SK-N-MC (cell line): ENCODE results near the gene CASP7.

Experiments used
- DNase-seq: peaks from one replicate; pipeline ENCODE4 v3.0.0-alpha.2; 2011; ENCODE audit warnings: low read depth, low spot score
- H3K27ac ChIP-seq: fragments of 200-600 bp; sonication (generic); 2 replicates; pipeline ENCODE4 v1.5.1; 2016; ENCODE audit warnings: mixed run types
- H3K36me3 ChIP-seq: fragments of 200-600 bp; sonication (generic); 2 replicates; pipeline ENCODE4 v1.6.1; 2017; ENCODE audit warnings: antibody characterized with exemption, low read length, mixed read lengths; ENCODE audit not compliant: insufficient read depth
- H3K4me3 ChIP-seq: fragments of 200-600 bp; sonication (generic); 2 replicates; pipeline ENCODE4 v1.5.1; 2016
- H3K9ac ChIP-seq: fragments of 200-600 bp; sonication (generic); 2 replicates; pipeline ENCODE4 v1.8.0; 2017; ENCODE audit warnings: mixed run types, mixed read lengths; ENCODE audit not compliant: insufficient read length
- H3K9me3 ChIP-seq: fragments of 200-600 bp; sonication (generic); 2 replicates; pipeline ENCODE4 v1.6.1; 2017; ENCODE audit warnings: low read depth, mild to moderate bottlenecking, antibody characterized with exemption, low read length, moderate library complexity, mixed read lengths
- EZH2 ChIP-seq: fragments of 200-600 bp; sonication (generic); IDR thresholded peaks from one replicate; pipeline ENCODE4 v1.6.1; 2017; ENCODE audit warnings: antibody characterized with exemption
- FOXP2 ChIP-seq: optimal IDR thresholded peaks from 2 replicates; pipeline ENCODE3; 2011; ENCODE audit warnings: mild to moderate bottlenecking, moderate library complexity; ENCODE audit not compliant: insufficient read depth; ENCODE audit errors: extremely low read length, control extremely low read depth
- POLR2AphosphoS5 ChIP-seq: IDR thresholded peaks from 2 replicates; pipeline ENCODE4 v1.6.1; 2012; ENCODE audit warnings: mild to moderate bottlenecking, low read depth, low read length, borderline replicate concordance

CASP7 gene

DNA sequence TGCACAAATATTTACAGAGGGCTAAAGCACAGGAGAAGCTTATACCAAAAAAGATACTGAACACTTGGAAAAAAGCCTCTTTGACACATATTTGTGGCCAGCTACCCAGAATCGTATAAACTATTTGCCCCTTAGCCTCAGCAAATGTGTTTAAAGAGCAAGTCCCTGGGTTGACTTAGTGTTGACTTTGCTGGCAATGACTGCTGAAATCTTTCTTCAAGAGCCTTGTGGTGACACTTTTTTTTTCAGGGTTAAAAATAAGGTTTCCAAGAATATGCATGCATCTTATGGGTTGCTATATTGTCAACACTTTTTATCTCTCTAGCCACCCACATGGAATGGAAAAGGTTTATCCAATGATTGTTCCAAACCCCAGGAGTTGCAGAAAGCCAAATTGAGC lies 56.9 kb downstream of the CASP7 start:
- DNase-seq: no peak
- Histone ChIP-seq H3K36me3 (no peaks in the 10 kb centered on the region), H3K9me3 (no peaks in the 10 kb centered on the region), H3K4me3 (no peak overlapping the region), H3K9ac (no peak overlapping the region), H3K27ac (peak overlapping the region; percentile 67; the same call in 1 of the 2 replicates)
- TF ChIP-seq POLR2AphosphoS5: no peak
- TF ChIP-seq EZH2: no peak
- no peak for TF ChIP-seq FOXP2

- H3K4me3 ChIP-seq: no peak overlapping the region
- H3K36me3 ChIP-seq: no peaks in the 10 kb centered on the region
- TF ChIP-seq EZH2 (no peak), FOXP2 (no peak), POLR2AphosphoS5 (no peak)
- H3K27ac ChIP-seq: no peak overlapping the region
- no peak overlapping the region for H3K9ac ChIP-seq
- no peak for DNase-seq
- H3K9me3 ChIP-seq: no peaks in the 10 kb centered on the region
Observed at GRCh38 chr10:113739031-113739430, 59.3 kb downstream of the CASP7 start.

GRCh38 chr10:113739577-113739976 lies 59.9 kb downstream of the CASP7 start:
- no peak overlapping the region for H3K27ac ChIP-seq
- no peaks in the 10 kb centered on the region for H3K9me3 ChIP-seq
- DNase-seq: no peak
- H3K9ac ChIP-seq: no peak overlapping the region
- H3K4me3 ChIP-seq: no peak overlapping the region
- TF ChIP-seq EZH2 (no peak), POLR2AphosphoS5 (no peak), FOXP2 (no peak)
- no peaks in the 10 kb centered on the region for H3K36me3 ChIP-seq

GRCh38 chr10:113740850-113741249 lies 61.1 kb downstream of the CASP7 start:
- no peak for TF ChIP-seq FOXP2
- TF ChIP-seq POLR2AphosphoS5: no peak
- no peak for TF ChIP-seq EZH2
- no peaks in the 10 kb centered on the region for H3K9me3 ChIP-seq
- no peak overlapping the region for H3K4me3 ChIP-seq
- no peak overlapping the region for H3K9ac ChIP-seq
- H3K27ac ChIP-seq: no peak overlapping the region
- DNase-seq: no peak
- H3K36me3 ChIP-seq: no peaks in the 10 kb centered on the region

- Histone ChIP-seq H3K9me3 (no peaks in the 10 kb centered on the region), H3K4me3 (no peak overlapping the region), H3K27ac (no peak overlapping the region), H3K9ac (no peak overlapping the region), H3K36me3 (no peaks in the 10 kb centered on the region)
- DNase-seq: no peak
- TF ChIP-seq POLR2AphosphoS5: no peak
- TF ChIP-seq EZH2: no peak
- TF ChIP-seq FOXP2: no peak
Observed at GRCh38 chr10:113742466-113742865, 62.8 kb downstream of the CASP7 start.

- no peak overlapping the region for H3K4me3 ChIP-seq
- DNase-seq: no peak
- no peak overlapping the region for H3K9ac ChIP-seq
- H3K9me3 ChIP-seq: no peaks in the 10 kb centered on the region
- no peaks in the 10 kb centered on the region for H3K36me3 ChIP-seq
- H3K27ac ChIP-seq: no peak overlapping the region
- TF ChIP-seq FOXP2 (no peak), EZH2 (no peak), POLR2AphosphoS5 (no peak)
Observed at GRCh38 chr10:113743594-113743993, 63.9 kb downstream of the CASP7 start.

GRCh38 chr10:113745374-113745773 lies 65.7 kb downstream of the CASP7 start:
- no peak overlapping the region for H3K9ac ChIP-seq
- H3K4me3 ChIP-seq: no peak overlapping the region
- H3K36me3 ChIP-seq: no peaks in the 10 kb centered on the region
- TF ChIP-seq POLR2AphosphoS5: no peak
- no peak for TF ChIP-seq FOXP2
- TF ChIP-seq EZH2: no peak
- H3K27ac ChIP-seq: no peak overlapping the region
- H3K9me3 ChIP-seq: no peaks in the 10 kb centered on the region
- no peak for DNase-seq

GRCh38 chr10:113746217-113746957 lies 66.7 kb downstream of the CASP7 start:
- no peak for DNase-seq
- H3K9me3 ChIP-seq: no peaks in the 10 kb centered on the region
- H3K36me3 ChIP-seq: no peaks in the 10 kb centered on the region
- H3K9ac ChIP-seq: no peak overlapping the region
- H3K4me3 ChIP-seq: no peak overlapping the region
- TF ChIP-seq EZH2: no peak
- H3K27ac ChIP-seq: no peak overlapping the region

GRCh38 chr10:113751181-113751732 lies 71.5 kb downstream of the CASP7 start, which contains the start of gene PLEKHS1:
Gene PLEKHS1 (plus strand): TSS chr10:113751682. CDS start chr10:113755278, 3,596 bp downstream.
- DNase-seq: peak; percentile 20

More at GRCh38 chr10:113751181-113751732, 71.5 kb downstream of the CASP7 start, which contains the start of gene PLEKHS1:
- TF ChIP-seq EZH2: no peak
- no peak for TF ChIP-seq FOXP2
- no peak for TF ChIP-seq POLR2AphosphoS5
- Histone ChIP-seq H3K36me3 (no peaks in the 10 kb centered on the region), H3K9me3 (no peaks in the 10 kb centered on the region), H3K27ac (peak within 1 kb of the TSS; percentile 50; the same call in 1 of the 2 replicates), H3K9ac (no peak within 1 kb of the TSS), H3K4me3 (no peak within 1 kb of the TSS)
